Nephron (organoid): ENCODE measurements around the gene COL6A1.

Source experiments
- H3K27ac Mint-ChIP-seq, 3 experiments: 2 replicates each; pipeline ENCODE4 v1.8.0; 2020; ENCODE audit warnings: mixed read lengths in 3 of 3, mild to moderate bottlenecking in 2 of 3, moderate library complexity in 1 of 3
- H3K27me3 Mint-ChIP-seq: 2 replicates; pipeline ENCODE4 v1.8.0; 2021; ENCODE audit warnings: low read depth, mild to moderate bottlenecking, moderate library complexity, mixed read lengths
- H3K36me3 Mint-ChIP-seq: 2 replicates; pipeline ENCODE4 v1.8.0; 2020; ENCODE audit warnings: low read depth, mixed read lengths
- H3K4me1 Mint-ChIP-seq: 2 replicates; pipeline ENCODE4 v1.8.0; 2020; ENCODE audit warnings: mixed read lengths
- H3K4me3 Mint-ChIP-seq, 3 experiments: 2 replicates each; pipeline ENCODE4 v1.8.0; 2020; ENCODE audit warnings: mild to moderate bottlenecking in 3 of 3, mixed read lengths in 3 of 3, moderate library complexity in 2 of 3
- H3K9me3 Mint-ChIP-seq: 2 replicates; pipeline ENCODE4 v1.8.0; 2020; ENCODE audit warnings: mixed read lengths
- CTCF ChIP-seq, 3 experiments: fragments of 200-600 bp; sonication (generic); IDR thresholded peaks; one replicate each; pipeline ENCODE4 v1.5.0; 2021; ENCODE audit warnings: antibody characterized with exemption in 3 of 3; ENCODE audit not compliant: unreplicated experiment in 3 of 3

The COL6A1 gene

GRCh38 chr21:46022551-46023525 lies 41.3 kb downstream of the COL6A1 start:
- peak overlapping the region in 1 of 3 experiments; percentile 0 for H3K4me3 Mint-ChIP-seq
- TF ChIP-seq CTCF (IDR thresholded peaks at IDR 0.05; ENCODE audit: unreplicated experiment in 3 of 3) = no peak
- peaks cover 3% of the 10 kb centered on the region for H3K9me3 Mint-ChIP-seq
- peaks cover 53% of the 10 kb centered on the region for H3K4me1 Mint-ChIP-seq
- H3K27me3 Mint-ChIP-seq = peaks cover 1% of the 10 kb centered on the region
- H3K36me3 Mint-ChIP-seq = no peaks in the 10 kb centered on the region
- peak overlapping the region; percentile 77 to 83 (median 81) for H3K27ac Mint-ChIP-seq

GRCh38 chr21:46023555-46023954 lies 42.0 kb downstream of the COL6A1 start:
- Mint-ChIP-seq H3K27me3 (no peaks in the 10 kb centered on the region), H3K4me3 (peak overlapping the region in 1 of 3 experiments; percentile 0), H3K36me3 (no peaks in the 10 kb centered on the region), H3K9me3 (peaks cover 4% of the 10 kb centered on the region), H3K4me1 (peaks cover 60% of the 10 kb centered on the region), H3K27ac (peak overlapping the region; percentile 77 to 83 (median 81))
- TF ChIP-seq CTCF (IDR thresholded peaks at IDR 0.05; ENCODE audit: unreplicated experiment in 3 of 3) = no peak

GRCh38 chr21:46024141-46024540 lies 42.6 kb downstream of the COL6A1 start:
- H3K9me3 Mint-ChIP-seq = peaks cover 10% of the 10 kb centered on the region
- H3K36me3 Mint-ChIP-seq = no peaks in the 10 kb centered on the region
- H3K4me1 Mint-ChIP-seq = peaks cover 65% of the 10 kb centered on the region
- H3K4me3 Mint-ChIP-seq = peak overlapping the region in 1 of 3 experiments; percentile 0
- H3K27me3 Mint-ChIP-seq = no peaks in the 10 kb centered on the region
- H3K27ac Mint-ChIP-seq = peak overlapping the region; percentile 77 to 90 (median 83)
- no peak for TF ChIP-seq CTCF (IDR thresholded peaks at IDR 0.05; ENCODE audit: unreplicated experiment in 3 of 3)

GRCh38 chr21:46025113-46025770 lies 43.7 kb downstream of the COL6A1 start:
- peaks cover 5% of the 10 kb centered on the region for H3K36me3 Mint-ChIP-seq
- H3K27me3 Mint-ChIP-seq = no peaks in the 10 kb centered on the region
- H3K9me3 Mint-ChIP-seq = peaks cover 18% of the 10 kb centered on the region
- no peak for TF ChIP-seq CTCF (IDR thresholded peaks at IDR 0.05; ENCODE audit: unreplicated experiment in 3 of 3)
- peaks cover 63% of the 10 kb centered on the region for H3K4me1 Mint-ChIP-seq
- peak overlapping the region in 1 of 3 experiments; percentile 4 for H3K4me3 Mint-ChIP-seq
- peak overlapping the region; percentile 90 for H3K27ac Mint-ChIP-seq

GRCh38 chr21:46027851-46028493 lies 46.4 kb downstream of the COL6A1 start:
- peak overlapping the region in 1 of 3 experiments; percentile 15 for H3K4me3 Mint-ChIP-seq
- no peak for TF ChIP-seq CTCF (IDR thresholded peaks at IDR 0.05; ENCODE audit: unreplicated experiment in 3 of 3)
- peaks cover 57% of the 10 kb centered on the region for H3K4me1 Mint-ChIP-seq
- peaks cover 5% of the 10 kb centered on the region for H3K36me3 Mint-ChIP-seq
- peaks cover 28% of the 10 kb centered on the region for H3K9me3 Mint-ChIP-seq
- H3K27ac Mint-ChIP-seq = peak overlapping the region; percentile 73 to 95 (median 92)
- no peaks in the 10 kb centered on the region for H3K27me3 Mint-ChIP-seq
